Nephron (organoid): Measurements from ENCODE around the gene C1QA.

Experiments
- H3K27ac Mint-ChIP-seq, 3 experiments: 2 replicates each; pipeline ENCODE4 v1.8.0; 2020; ENCODE audit warnings: mixed read lengths in 3 of 3, mild to moderate bottlenecking in 2 of 3, moderate library complexity in 1 of 3
- H3K27me3 Mint-ChIP-seq: 2 replicates; pipeline ENCODE4 v1.8.0; 2021; ENCODE audit warnings: low read depth, mild to moderate bottlenecking, moderate library complexity, mixed read lengths
- H3K36me3 Mint-ChIP-seq: 2 replicates; pipeline ENCODE4 v1.8.0; 2020; ENCODE audit warnings: low read depth, mixed read lengths
- H3K4me1 Mint-ChIP-seq: 2 replicates; pipeline ENCODE4 v1.8.0; 2020; ENCODE audit warnings: mixed read lengths
- H3K4me3 Mint-ChIP-seq, 3 experiments: 2 replicates each; pipeline ENCODE4 v1.8.0; 2020; ENCODE audit warnings: mild to moderate bottlenecking in 3 of 3, mixed read lengths in 3 of 3, moderate library complexity in 2 of 3
- H3K9me3 Mint-ChIP-seq: 2 replicates; pipeline ENCODE4 v1.8.0; 2020; ENCODE audit warnings: mixed read lengths
- TF ChIP-seq, protein P1 (sequence below), 3 experiments: fragments of 200-600 bp; sonication (generic); IDR thresholded peaks; one replicate each; pipeline ENCODE4 v1.5.0; 2021; ENCODE audit warnings: antibody characterized with exemption in 3 of 3; ENCODE audit not compliant: unreplicated experiment in 3 of 3

C1QA gene

GRCh38 chr1:22592919-22593790, 43.3 kb upstream of the C1QA start:
- no peak overlapping the region for H3K27ac Mint-ChIP-seq
- TF ChIP-seq, protein P1, sequence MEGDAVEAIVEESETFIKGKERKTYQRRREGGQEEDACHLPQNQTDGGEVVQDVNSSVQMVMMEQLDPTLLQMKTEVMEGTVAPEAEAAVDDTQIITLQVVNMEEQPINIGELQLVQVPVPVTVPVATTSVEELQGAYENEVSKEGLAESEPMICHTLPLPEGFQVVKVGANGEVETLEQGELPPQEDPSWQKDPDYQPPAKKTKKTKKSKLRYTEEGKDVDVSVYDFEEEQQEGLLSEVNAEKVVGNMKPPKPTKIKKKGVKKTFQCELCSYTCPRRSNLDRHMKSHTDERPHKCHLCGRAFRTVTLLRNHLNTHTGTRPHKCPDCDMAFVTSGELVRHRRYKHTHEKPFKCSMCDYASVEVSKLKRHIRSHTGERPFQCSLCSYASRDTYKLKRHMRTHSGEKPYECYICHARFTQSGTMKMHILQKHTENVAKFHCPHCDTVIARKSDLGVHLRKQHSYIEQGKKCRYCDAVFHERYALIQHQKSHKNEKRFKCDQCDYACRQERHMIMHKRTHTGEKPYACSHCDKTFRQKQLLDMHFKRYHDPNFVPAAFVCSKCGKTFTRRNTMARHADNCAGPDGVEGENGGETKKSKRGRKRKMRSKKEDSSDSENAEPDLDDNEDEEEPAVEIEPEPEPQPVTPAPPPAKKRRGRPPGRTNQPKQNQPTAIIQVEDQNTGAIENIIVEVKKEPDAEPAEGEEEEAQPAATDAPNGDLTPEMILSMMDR (IDR thresholded peaks at IDR 0.05; ENCODE audit: unreplicated experiment in 3 of 3): no peak
- no peak overlapping the region for H3K4me3 Mint-ChIP-seq
- H3K9me3 Mint-ChIP-seq: no peaks in the 10 kb centered on the region
- no peaks in the 10 kb centered on the region for H3K4me1 Mint-ChIP-seq
- H3K36me3 Mint-ChIP-seq: no peaks in the 10 kb centered on the region
- peaks cover 76% of the 10 kb centered on the region for H3K27me3 Mint-ChIP-seq

GRCh38 chr1:22594396-22594795, 42.0 kb upstream of the C1QA start:
- no peaks in the 10 kb centered on the region for H3K9me3 Mint-ChIP-seq
- H3K27ac Mint-ChIP-seq: no peak overlapping the region
- H3K36me3 Mint-ChIP-seq: no peaks in the 10 kb centered on the region
- no peak overlapping the region for H3K4me3 Mint-ChIP-seq
- TF ChIP-seq, protein P1 (IDR thresholded peaks at IDR 0.05; ENCODE audit: unreplicated experiment in 3 of 3): no peak
- peaks cover 83% of the 10 kb centered on the region for H3K27me3 Mint-ChIP-seq
- no peaks in the 10 kb centered on the region for H3K4me1 Mint-ChIP-seq

DNA sequence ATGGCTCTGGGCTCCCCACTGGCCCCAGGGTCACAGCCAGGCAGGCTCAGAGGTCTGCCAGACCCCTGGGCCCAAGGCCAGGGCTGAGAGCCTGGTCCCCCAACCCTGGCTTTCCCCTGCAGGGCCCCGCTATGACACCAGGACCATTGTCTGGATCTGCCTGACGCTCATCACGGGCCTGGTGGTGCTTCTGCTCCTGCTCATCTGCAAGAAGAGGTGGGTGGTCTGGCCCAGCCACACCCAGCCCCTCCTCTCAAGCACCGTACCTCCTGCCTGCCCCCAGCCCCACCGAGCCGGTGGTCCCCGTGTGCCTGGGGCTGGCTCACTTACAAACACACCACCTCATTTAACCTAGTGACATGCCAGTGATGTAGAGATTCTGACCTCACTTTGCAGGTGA, 41.3 kb upstream of the C1QA start:
- TF ChIP-seq, protein P1 (IDR thresholded peaks at IDR 0.05; ENCODE audit: unreplicated experiment in 3 of 3): no peak

DNA sequence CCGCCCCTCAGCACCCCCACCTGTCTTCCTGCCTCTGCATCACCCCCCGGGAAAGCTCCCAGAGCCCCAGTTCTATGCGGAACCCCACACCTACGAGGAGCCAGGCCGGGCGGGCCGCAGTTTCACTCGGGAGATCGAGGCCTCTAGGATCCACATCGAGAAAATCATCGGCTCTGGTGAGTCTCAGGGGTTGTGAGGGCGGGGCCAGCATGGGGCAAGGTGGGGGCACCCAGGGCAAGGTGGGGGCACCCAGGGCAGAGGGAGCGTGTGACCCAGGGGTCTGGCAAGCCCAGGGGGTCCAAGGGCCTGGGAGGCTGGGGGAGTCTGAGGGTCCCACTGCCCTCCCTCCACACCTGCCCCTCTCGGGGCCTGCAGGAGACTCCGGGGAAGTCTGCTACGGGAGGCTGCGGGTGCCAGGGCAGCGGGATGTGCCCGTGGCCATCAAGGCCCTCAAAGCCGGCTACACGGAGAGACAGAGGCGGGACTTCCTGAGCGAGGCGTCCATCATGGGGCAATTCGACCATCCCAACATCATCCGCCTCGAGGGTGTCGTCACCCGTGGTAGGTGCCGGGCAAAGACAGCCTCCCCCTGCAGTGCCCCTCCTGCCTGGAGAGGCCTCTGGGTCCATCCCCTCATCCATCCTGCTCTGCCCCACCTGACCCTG, 39.0 kb upstream of the C1QA start:
- no peaks in the 10 kb centered on the region for H3K36me3 Mint-ChIP-seq
- no peak overlapping the region for H3K4me3 Mint-ChIP-seq
- peaks cover 66% of the 10 kb centered on the region for H3K27me3 Mint-ChIP-seq
- TF ChIP-seq, protein P1 (IDR thresholded peaks at IDR 0.05; ENCODE audit: unreplicated experiment in 3 of 3): no peak
- H3K27ac Mint-ChIP-seq: no peak overlapping the region
- no peaks in the 10 kb centered on the region for H3K4me1 Mint-ChIP-seq
- H3K9me3 Mint-ChIP-seq: no peaks in the 10 kb centered on the region

More for the DNA sequence above, 41.3 kb upstream of the C1QA start:
- Mint-ChIP-seq H3K9me3 (no peaks in the 10 kb centered on the region), H3K27me3 (peaks cover 76% of the 10 kb centered on the region), H3K4me1 (no peaks in the 10 kb centered on the region), H3K4me3 (no peak overlapping the region), H3K27ac (no peak overlapping the region), H3K36me3 (no peaks in the 10 kb centered on the region)

DNA sequence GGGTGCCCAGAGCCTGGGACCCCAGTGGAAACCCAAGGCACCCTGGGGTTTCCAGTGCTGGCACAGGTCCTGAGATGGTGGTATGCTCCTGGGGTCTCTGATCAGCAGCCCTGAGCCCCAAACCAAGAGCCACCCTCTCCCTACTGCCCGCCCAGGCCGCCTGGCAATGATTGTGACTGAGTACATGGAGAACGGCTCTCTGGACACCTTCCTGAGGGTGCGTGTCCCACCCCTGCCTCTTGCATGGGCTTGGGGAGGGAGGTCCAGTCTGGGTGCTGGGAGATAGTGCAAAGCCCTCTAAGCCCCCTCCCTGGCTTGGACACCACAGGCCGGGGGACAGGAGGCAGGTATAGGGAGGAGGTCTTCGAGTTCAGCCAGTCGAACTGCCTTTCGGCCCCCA, 38.4 kb upstream of the C1QA start:
- no peak overlapping the region for H3K27ac Mint-ChIP-seq
- TF ChIP-seq, protein P1 (IDR thresholded peaks at IDR 0.05; ENCODE audit: unreplicated experiment in 3 of 3): no peak
- no peaks in the 10 kb centered on the region for H3K9me3 Mint-ChIP-seq
- peaks cover 63% of the 10 kb centered on the region for H3K27me3 Mint-ChIP-seq
- H3K4me1 Mint-ChIP-seq: no peaks in the 10 kb centered on the region
- H3K4me3 Mint-ChIP-seq: no peak overlapping the region
- H3K36me3 Mint-ChIP-seq: no peaks in the 10 kb centered on the region
